ENCODE results near the gene ANO4.
A peak's percentile ranks its signal among the peaks of the same experiment; 100 is the strongest.

Gene ANO4

GRCh38 chr12:100991102-100991501, 196.5 kb downstream of the ANO4 start:
- no peak for DNase-seq (ENCODE audit: extremely low spot score)
- ChIA-PET CTCF (no interaction called here), POLR2A (no interaction called here)
- TF ChIP-seq CTCF (IDR thresholded peaks at IDR 0.05; ENCODE audit: control extremely low read depth, extremely low read depth, low read depth, missing control alignments), result no peak

GRCh38 chr12:100992194-100992593, 197.6 kb downstream of the ANO4 start:
- DNase-seq (ENCODE audit: extremely low spot score), result no peak
- TF ChIP-seq CTCF (IDR thresholded peaks at IDR 0.05; ENCODE audit: control extremely low read depth, extremely low read depth, low read depth, missing control alignments), result no peak
- ChIA-PET POLR2A (no interaction called here), CTCF (no interaction called here)

- DNase-seq (ENCODE audit: extremely low spot score), result no peak
- ChIA-PET POLR2A (no interaction called here), CTCF (no interaction called here)
- no peak for TF ChIP-seq CTCF (IDR thresholded peaks at IDR 0.05; ENCODE audit: control extremely low read depth, extremely low read depth, low read depth, missing control alignments)
Measured at GRCh38 chr12:100993916-100994450, 199.4 kb downstream of the ANO4 start.

- DNase-seq (ENCODE audit: extremely low spot score), result peak; percentile 26
- ChIA-PET CTCF (interaction anchor here (1.1 kb wide), 1 partner anchor 12 kb away, joined by 3 read pairs; no protein-coding TSS in a partner anchor), POLR2A (no interaction called here)
- TF ChIP-seq CTCF (IDR thresholded peaks at IDR 0.05; ENCODE audit: control extremely low read depth, extremely low read depth, low read depth, missing control alignments), result no peak
Measured at GRCh38 chr12:100995201-100995600, 200.6 kb downstream of the ANO4 start.

GRCh38 chr12:100995771-100996170, 201.2 kb downstream of the ANO4 start:
- ChIA-PET POLR2A (no interaction called here), CTCF (interaction anchor here (1.1 to 1.4 kb wide), 2 partner anchors 11 to 17 kb away, joined by 3 read pairs; no protein-coding TSS in a partner anchor)
- TF ChIP-seq CTCF (IDR thresholded peaks at IDR 0.05; ENCODE audit: control extremely low read depth, extremely low read depth, low read depth, missing control alignments), result no peak
- DNase-seq (ENCODE audit: extremely low spot score), result peak; percentile 19

GRCh38 chr12:101001669-101002068, 207.1 kb downstream of the ANO4 start:
- no peak for TF ChIP-seq CTCF (IDR thresholded peaks at IDR 0.05; ENCODE audit: control extremely low read depth, extremely low read depth, low read depth, missing control alignments)
- ChIA-PET POLR2A (no interaction called here), CTCF (no interaction called here)
- DNase-seq (ENCODE audit: extremely low spot score), result peak; percentile 11

Data from GM10248 (cell line).